H9 (cell line): ENCODE data around the gene AOC1. TPM values are rescaled to one million over a fixed set of nuclear protein-coding genes. Genes with fewer than 3 reads are reported as not detected.

Source experiments
- DNase-seq: peaks from one replicate; pipeline ENCODE4 v3.0.0-alpha.2; 2017
- H2AFZ ChIP-seq: one replicate; pipeline ENCODE4 v1.6.1; 2013; ENCODE audit warnings: mild to moderate bottlenecking, low read length, control low read depth, moderate library complexity
- H2AK5ac ChIP-seq: 2 replicates; pipeline ENCODE4 v1.6.1; 2013; ENCODE audit warnings: low read length, control low read depth, mixed read lengths; ENCODE audit not compliant: insufficient read length
- H2BK120ac ChIP-seq: one replicate; pipeline ENCODE4 v1.6.1; 2013; ENCODE audit warnings: low read depth, mild to moderate bottlenecking, low read length, control low read depth, inconsistent platforms; ENCODE audit not compliant: poor library complexity, severe bottlenecking
- H2BK12ac ChIP-seq: 2 replicates; pipeline ENCODE4 v1.6.1; 2013; ENCODE audit warnings: low read length, control low read depth, mixed read lengths, low read depth; ENCODE audit not compliant: insufficient read length
- H2BK15ac ChIP-seq: 2 replicates; pipeline ENCODE4 v1.6.1; 2013; ENCODE audit warnings: low read depth, low read length, control low read depth
- H2BK20ac ChIP-seq: one replicate; pipeline ENCODE4 v1.6.1; 2013; ENCODE audit warnings: low read depth, mild to moderate bottlenecking, low read length, control low read depth, inconsistent platforms; ENCODE audit not compliant: poor library complexity, severe bottlenecking
- H2BK5ac ChIP-seq: 2 replicates; pipeline ENCODE4 v1.6.1; 2013; ENCODE audit warnings: low read length, control low read depth, mixed read lengths; ENCODE audit not compliant: insufficient read length
- H3K14ac ChIP-seq: 2 replicates; pipeline ENCODE4 v1.6.1; 2013; ENCODE audit warnings: low read length, control low read depth; ENCODE audit not compliant: insufficient read depth
- H3K18ac ChIP-seq: 2 replicates; pipeline ENCODE4 v1.6.1; 2013; ENCODE audit warnings: low read depth, mild to moderate bottlenecking, mixed read lengths, low read length, control low read depth; ENCODE audit not compliant: insufficient read length
- H3K23ac ChIP-seq: 2 replicates; pipeline ENCODE4 v1.6.1; 2013; ENCODE audit warnings: low read length, control low read depth, mixed read lengths, low read depth; ENCODE audit not compliant: insufficient read length
- H3K23me2 ChIP-seq: 2 replicates; pipeline ENCODE4 v1.6.1; 2013; ENCODE audit warnings: low read depth, mild to moderate bottlenecking, mixed read lengths, low read length, control low read depth; ENCODE audit not compliant: insufficient read length, poor library complexity, severe bottlenecking
- H3K27ac ChIP-seq: 2 replicates; pipeline ENCODE4 v1.5.1; 2013; ENCODE audit warnings: low read length, control low read depth, mixed read lengths, low read depth; ENCODE audit not compliant: insufficient read length
- H3K27me3 ChIP-seq: 2 replicates; pipeline ENCODE4 v1.6.1; 2013; ENCODE audit warnings: low read length, control low read depth, inconsistent platforms; ENCODE audit not compliant: insufficient read depth
- H3K4ac ChIP-seq: 2 replicates; pipeline ENCODE4 v1.6.1; 2013; ENCODE audit warnings: low read depth, mild to moderate bottlenecking, control low read depth, inconsistent platforms, low read length, moderate library complexity
- H3K4me1 ChIP-seq: 2 replicates; pipeline ENCODE4 v1.6.1; 2013; ENCODE audit warnings: low read length, control low read depth, inconsistent platforms; ENCODE audit not compliant: insufficient read depth
- H3K4me2 ChIP-seq: 2 replicates; pipeline ENCODE4 v1.6.1; 2013; ENCODE audit warnings: low read length, control low read depth, mixed read lengths; ENCODE audit not compliant: insufficient read length, insufficient read depth
- H3K56ac ChIP-seq: 2 replicates; pipeline ENCODE4 v1.6.1; 2013; ENCODE audit warnings: low read depth, mild to moderate bottlenecking, mixed read lengths, low read length, control low read depth; ENCODE audit not compliant: insufficient read length
- H3K79me1 ChIP-seq: 2 replicates; pipeline ENCODE4 v1.6.1; 2013; ENCODE audit warnings: low read depth, mild to moderate bottlenecking, moderate library complexity, low read length, control low read depth, inconsistent platforms; ENCODE audit not compliant: insufficient read depth, poor library complexity, severe bottlenecking
- H3K79me2 ChIP-seq: 2 replicates; pipeline ENCODE4 v1.6.1; 2013; ENCODE audit warnings: low read length, control low read depth, inconsistent platforms; ENCODE audit not compliant: insufficient read depth
- H3K9ac ChIP-seq: 2 replicates; pipeline ENCODE4 v1.6.1; 2013; ENCODE audit warnings: low read length, control low read depth, mixed read lengths; ENCODE audit not compliant: insufficient read length; ENCODE audit errors: extremely low read depth
- H3K9me3 ChIP-seq: one replicate; pipeline ENCODE4 v1.6.1; 2013; ENCODE audit warnings: low read depth, low read length, inconsistent platforms; ENCODE audit not compliant: control insufficient read depth
- H3T11ph ChIP-seq: one replicate; pipeline ENCODE4 v1.6.1; 2013; ENCODE audit warnings: mild to moderate bottlenecking, low read length, control low read depth, inconsistent platforms
- H4K20me1 ChIP-seq: one replicate; pipeline ENCODE4 v1.6.1; 2013; ENCODE audit not compliant: control insufficient read depth, insufficient read length, insufficient read depth
- H4K5ac ChIP-seq: 2 replicates; pipeline ENCODE4 v1.6.1; 2013; ENCODE audit warnings: low read depth, mild to moderate bottlenecking, mixed read lengths, low read length, control low read depth; ENCODE audit not compliant: insufficient read length
- H4K8ac ChIP-seq: replicated peaks from 2 replicates; pipeline ENCODE4 v1.6.1; 2013; ENCODE audit warnings: low read length, control low read depth, mixed read lengths, low read depth; ENCODE audit not compliant: insufficient read length
- H4K91ac ChIP-seq: 2 replicates; pipeline ENCODE4 v1.6.1; 2013; ENCODE audit warnings: low read depth, mild to moderate bottlenecking, moderate library complexity, mixed read lengths, low read length, control low read depth; ENCODE audit not compliant: insufficient read length
- H3K27ac Mint-ChIP-seq, 3 experiments: 2 replicates in 2 of 3; 3 replicates in 1 of 3; pipeline ENCODE4 v1.8.0; 2020 to 2021; ENCODE audit warnings: mixed read lengths in 3 of 3, mild to moderate bottlenecking in 1 of 3, moderate library complexity in 1 of 3
- H3K27me3 Mint-ChIP-seq: 2 replicates; pipeline ENCODE4 v1.8.0; 2021; ENCODE audit warnings: low read depth, mild to moderate bottlenecking, moderate library complexity, mixed read lengths
- H3K36me3 Mint-ChIP-seq, 3 experiments: 2 replicates in 2 of 3; 3 replicates in 1 of 3; pipeline ENCODE4 v1.8.0; 2020 to 2021; ENCODE audit warnings: low read depth in 3 of 3, mixed read lengths in 3 of 3; ENCODE audit not compliant: insufficient read depth in 1 of 3
- H3K4me1 Mint-ChIP-seq, 2 experiments: 2 replicates each; pipeline ENCODE4 v1.8.0; 2020; ENCODE audit warnings: mixed read lengths in 2 of 2
- H3K4me3 Mint-ChIP-seq, 2 experiments: 2 replicates in 1 of 2; 3 replicates in 1 of 2; pipeline ENCODE4 v1.8.0; 2020 to 2021; ENCODE audit warnings: mild to moderate bottlenecking in 2 of 2, mixed read lengths in 2 of 2, moderate library complexity in 1 of 2
- H3K9me3 Mint-ChIP-seq, 2 experiments: 2 replicates in 1 of 2; 3 replicates in 1 of 2; pipeline ENCODE4 v1.8.0; 2020; ENCODE audit warnings: mild to moderate bottlenecking in 2 of 2, mixed read lengths in 2 of 2, moderate library complexity in 1 of 2
- WGBS: extraction: QIAGEN DNeasy Blood & Tissue Kit; methylation state at CpG from one replicate; pipeline ENCODE4 v1.1.7; 2013; ENCODE audit warnings: missing lambda C conversion rate, low lambda C conversion rate, mixed read lengths; ENCODE audit not compliant: insufficient read length; ENCODE audit errors: extremely low coverage; 5-methylcytosine and 5-hydroxymethylcytosine counted together
- total RNA-seq: library from RNA; stranded (reverse); gene quantifications from 2 replicates; pipeline ENCODE4 v1.2.1, GENCODE V29; 2021
- TF ChIP-seq, protein P1 (sequence below): fragments of 200-600 bp; sonication (generic); conservative IDR thresholded peaks from 3 replicates; pipeline ENCODE4 v1.8.0; 2021; ENCODE audit warnings: antibody characterized with exemption, mild to moderate bottlenecking

AOC1 gene
- total RNA-seq, 1 experiment from 2014 or later = 0.28 TPM

DNA sequence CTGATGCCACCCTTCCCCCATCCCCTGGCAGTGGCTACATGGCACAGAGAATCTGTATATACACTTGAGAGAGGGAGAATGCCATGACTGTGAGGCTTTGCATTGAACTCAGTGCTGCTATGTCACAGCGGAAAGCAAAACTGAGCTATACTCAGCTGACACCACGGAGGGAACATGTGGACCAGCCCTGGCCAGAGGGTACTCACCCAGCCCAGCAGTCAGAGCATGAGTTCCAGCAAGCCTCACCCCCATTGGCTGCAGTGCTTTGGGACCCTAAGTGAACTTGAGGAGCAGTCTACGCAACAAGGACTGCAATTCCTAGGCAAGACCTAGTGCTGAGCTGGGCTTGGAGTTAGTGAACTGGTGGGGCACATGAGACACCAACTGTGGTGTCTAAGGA is 10.3 kb upstream of the AOC1 start:
- TF ChIP-seq, protein P1, sequence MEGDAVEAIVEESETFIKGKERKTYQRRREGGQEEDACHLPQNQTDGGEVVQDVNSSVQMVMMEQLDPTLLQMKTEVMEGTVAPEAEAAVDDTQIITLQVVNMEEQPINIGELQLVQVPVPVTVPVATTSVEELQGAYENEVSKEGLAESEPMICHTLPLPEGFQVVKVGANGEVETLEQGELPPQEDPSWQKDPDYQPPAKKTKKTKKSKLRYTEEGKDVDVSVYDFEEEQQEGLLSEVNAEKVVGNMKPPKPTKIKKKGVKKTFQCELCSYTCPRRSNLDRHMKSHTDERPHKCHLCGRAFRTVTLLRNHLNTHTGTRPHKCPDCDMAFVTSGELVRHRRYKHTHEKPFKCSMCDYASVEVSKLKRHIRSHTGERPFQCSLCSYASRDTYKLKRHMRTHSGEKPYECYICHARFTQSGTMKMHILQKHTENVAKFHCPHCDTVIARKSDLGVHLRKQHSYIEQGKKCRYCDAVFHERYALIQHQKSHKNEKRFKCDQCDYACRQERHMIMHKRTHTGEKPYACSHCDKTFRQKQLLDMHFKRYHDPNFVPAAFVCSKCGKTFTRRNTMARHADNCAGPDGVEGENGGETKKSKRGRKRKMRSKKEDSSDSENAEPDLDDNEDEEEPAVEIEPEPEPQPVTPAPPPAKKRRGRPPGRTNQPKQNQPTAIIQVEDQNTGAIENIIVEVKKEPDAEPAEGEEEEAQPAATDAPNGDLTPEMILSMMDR = no peak
- Mint-ChIP-seq H3K9me3 (no peaks in the 10 kb centered on the region), H3K4me1 (no peaks in the 10 kb centered on the region), H3K27ac (no peak overlapping the region), H3K4me3 (no peak overlapping the region), H3K36me3 (no peaks in the 10 kb centered on the region), H3K27me3 (peaks cover 41% of the 10 kb centered on the region)
- H4K5ac ChIP-seq = no peak overlapping the region
- no peak overlapping the region for H2AK5ac ChIP-seq
- H2BK120ac ChIP-seq = no peak overlapping the region
- no peak overlapping the region for H3K14ac ChIP-seq
- no peak overlapping the region for H4K8ac ChIP-seq
- H3K79me2 ChIP-seq = no peaks in the 10 kb centered on the region
- H3K9ac ChIP-seq = no peak overlapping the region
- H4K20me1 ChIP-seq = no peaks in the 10 kb centered on the region
- H3K23me2 ChIP-seq = no peaks in the 10 kb centered on the region
- no peak overlapping the region for H3K18ac ChIP-seq
- no peak overlapping the region for H3K23ac ChIP-seq
- no peak overlapping the region for H3K56ac ChIP-seq
- no peak overlapping the region for H2AFZ ChIP-seq
- H3K27me3 ChIP-seq = no peaks in the 10 kb centered on the region
- H2BK12ac ChIP-seq = no peak overlapping the region
- no peak overlapping the region for H3K4ac ChIP-seq
- H2BK15ac ChIP-seq = no peak overlapping the region
- H4K91ac ChIP-seq = no peak overlapping the region
- no CpG with 5 or more reads among the region's 3 CpGs for WGBS
- DNase-seq = no peak
- no peaks in the 10 kb centered on the region for H3K79me1 ChIP-seq
- H3T11ph ChIP-seq = no peak overlapping the region
- no peak overlapping the region for H3K4me2 ChIP-seq
- H3K4me1 ChIP-seq = no peaks in the 10 kb centered on the region
- H3K9me3 ChIP-seq = no peaks in the 10 kb centered on the region
- H2BK5ac ChIP-seq = no peak overlapping the region
- no peak overlapping the region for H3K27ac ChIP-seq
- H2BK20ac ChIP-seq = no peak overlapping the region
